H1 (cell line): ENCODE measurements around the gene USP24.

Experiments
- CTCF ChIP-seq, 3 experiments: IDR thresholded peaks; 1 replicate in 2 of 3; 2 replicates in 1 of 3; pipeline versions ENCODE4 v1.5.1 to v1.6.1; 2011; ENCODE audit warnings: low read length in 3 of 3, mild to moderate bottlenecking in 3 of 3, inconsistent platforms in 2 of 3, low read depth in 1 of 3, moderate library complexity in 1 of 3; ENCODE audit not compliant: insufficient read depth in 1 of 3; ENCODE audit errors: control extremely low read depth in 1 of 3
- EGR1 ChIP-seq: IDR thresholded peaks from 2 replicates; pipeline ENCODE4 v1.6.1; 2011; ENCODE audit warnings: low read depth, low read length, borderline replicate concordance
- EP300 ChIP-seq, 2 experiments: IDR thresholded peaks; 1 replicate in 1 of 2; 2 replicates in 1 of 2; pipeline ENCODE4 v1.6.1; 2011 to 2012; ENCODE audit warnings: low read depth in 2 of 2, low read length in 2 of 2, mild to moderate bottlenecking in 2 of 2, borderline replicate concordance in 1 of 2, inconsistent platforms in 1 of 2, moderate library complexity in 1 of 2
- MAX ChIP-seq: IDR thresholded peaks from 2 replicates; pipeline ENCODE4 v1.6.1; 2012; ENCODE audit warnings: inconsistent platforms
- USF2 ChIP-seq: IDR thresholded peaks from 2 replicates; pipeline ENCODE4 v1.6.1; 2011; ENCODE audit warnings: low read length, improper control_type of control experiment

GRCh38 chr1:55235722-55236121 lies 20.6 kb upstream of the USP24 start:
- no peak for TF ChIP-seq CTCF (IDR thresholded peaks at IDR 0.05; ENCODE audit: control extremely low read depth in 1 of 3, insufficient read depth in 1 of 3, low read depth in 1 of 3, low read length in 3 of 3)
- TF ChIP-seq EGR1: no peak
- TF ChIP-seq EP300 (IDR thresholded peaks at IDR 0.05; ENCODE audit: borderline replicate concordance in 1 of 2, low read depth in 2 of 2, low read length in 2 of 2): no peak
- no peak for TF ChIP-seq USF2
- no peak for TF ChIP-seq MAX
